Measurements from ENCODE around the gene GRK5.

Gene GRK5

GRCh38 chr10:119355930-119356329 is 148.6 kb downstream of the GRK5 start:
- peak; percentile 9 for TF ChIP-seq CTCF (IDR thresholded peaks at IDR 0.05)
- H3K4me3 ChIP-seq (ENCODE audit: low read depth, low read length) = no peak overlapping the region
- H3K9me3 ChIP-seq (ENCODE audit: control insufficient read depth, low read length) = no peaks in the 10 kb centered on the region
- peaks cover 6% of the 10 kb centered on the region for H3K4me1 ChIP-seq
- H3K36me3 ChIP-seq (ENCODE audit: control insufficient read depth, insufficient read depth, low read length) = no peaks in the 10 kb centered on the region
- H2AFZ ChIP-seq = no peak overlapping the region
- no peak overlapping the region for H3K9ac ChIP-seq
- no peaks in the 10 kb centered on the region for H3K27me3 ChIP-seq (ENCODE audit: control insufficient read depth, insufficient read depth, low read length)
- H3K79me2 ChIP-seq = peaks cover 76% of the 10 kb centered on the region
- H3K4me2 ChIP-seq (ENCODE audit: low read length) = no peak overlapping the region
- no peak overlapping the region for H3K27ac ChIP-seq

- TF ChIP-seq CTCF (IDR thresholded peaks at IDR 0.05) = no peak
- Histone ChIP-seq H3K27ac (no peak overlapping the region), H3K27me3 (ENCODE audit: control insufficient read depth, insufficient read depth, low read length) (no peaks in the 10 kb centered on the region), H3K4me3 (ENCODE audit: low read depth, low read length) (no peak overlapping the region), H3K36me3 (ENCODE audit: control insufficient read depth, insufficient read depth, low read length) (no peaks in the 10 kb centered on the region), H3K4me2 (ENCODE audit: low read length) (no peak overlapping the region), H3K9ac (no peak overlapping the region), H3K79me2 (peaks cover 72% of the 10 kb centered on the region), H2AFZ (no peak overlapping the region), H3K4me1 (peaks cover 6% of the 10 kb centered on the region), H3K9me3 (ENCODE audit: control insufficient read depth, low read length) (no peaks in the 10 kb centered on the region)
Measured at GRCh38 chr10:119357412-119358151, 150.2 kb downstream of the GRK5 start.

GRCh38 chr10:119358152-119358512 is 150.8 kb downstream of the GRK5 start:
- Histone ChIP-seq H3K36me3 (ENCODE audit: control insufficient read depth, insufficient read depth, low read length) (no peaks in the 10 kb centered on the region), H3K4me1 (peaks cover 6% of the 10 kb centered on the region), H3K4me3 (ENCODE audit: low read depth, low read length) (no peak overlapping the region), H3K27ac (no peak overlapping the region), H2AFZ (no peak overlapping the region), H3K4me2 (ENCODE audit: low read length) (no peak overlapping the region), H3K27me3 (ENCODE audit: control insufficient read depth, insufficient read depth, low read length) (no peaks in the 10 kb centered on the region), H3K9ac (no peak overlapping the region), H3K79me2 (peaks cover 71% of the 10 kb centered on the region), H3K9me3 (ENCODE audit: control insufficient read depth, low read length) (no peaks in the 10 kb centered on the region)
- TF ChIP-seq CTCF (IDR thresholded peaks at IDR 0.05) = no peak

GRCh38 chr10:119358567-119358966 is 151.2 kb downstream of the GRK5 start:
- H2AFZ ChIP-seq = no peak overlapping the region
- H3K27ac ChIP-seq = no peak overlapping the region
- H3K9me3 ChIP-seq (ENCODE audit: control insufficient read depth, low read length) = no peaks in the 10 kb centered on the region
- peaks cover 71% of the 10 kb centered on the region for H3K79me2 ChIP-seq
- H3K27me3 ChIP-seq (ENCODE audit: control insufficient read depth, insufficient read depth, low read length) = no peaks in the 10 kb centered on the region
- no peak for TF ChIP-seq CTCF (IDR thresholded peaks at IDR 0.05)
- no peaks in the 10 kb centered on the region for H3K36me3 ChIP-seq (ENCODE audit: control insufficient read depth, insufficient read depth, low read length)
- no peak overlapping the region for H3K4me2 ChIP-seq (ENCODE audit: low read length)
- no peak overlapping the region for H3K4me3 ChIP-seq (ENCODE audit: low read depth, low read length)
- H3K9ac ChIP-seq = no peak overlapping the region
- peaks cover 7% of the 10 kb centered on the region for H3K4me1 ChIP-seq

GRCh38 chr10:119359025-119359424 is 151.7 kb downstream of the GRK5 start:
- Histone ChIP-seq H3K4me2 (ENCODE audit: low read length) (no peak overlapping the region), H3K27ac (no peak overlapping the region), H3K36me3 (ENCODE audit: control insufficient read depth, insufficient read depth, low read length) (no peaks in the 10 kb centered on the region)

More at GRCh38 chr10:119359025-119359424, 151.7 kb downstream of the GRK5 start:
- no peak for TF ChIP-seq CTCF (IDR thresholded peaks at IDR 0.05)
- Histone ChIP-seq H3K27me3 (ENCODE audit: control insufficient read depth, insufficient read depth, low read length) (no peaks in the 10 kb centered on the region), H2AFZ (no peak overlapping the region), H3K9me3 (ENCODE audit: control insufficient read depth, low read length) (no peaks in the 10 kb centered on the region), H3K4me1 (peaks cover 9% of the 10 kb centered on the region), H3K9ac (no peak overlapping the region), H3K79me2 (peaks cover 75% of the 10 kb centered on the region), H3K4me3 (ENCODE audit: low read depth, low read length) (no peak overlapping the region)
